Left lobe of liver (tissue), 2 donors: ENCODE data around the gene KLRC4. TPM values are rescaled to one million over a fixed set of nuclear protein-coding genes. Genes with fewer than 3 reads are reported as not detected.
A peak's percentile ranks its signal among the peaks of the same experiment; 100 is the strongest.
"Not testable (repeated sequence)": the region's sequence is repeated elsewhere in the genome, so short reads cannot be mapped to it uniquely, and the experiment has no call there.

Experiments
- ATAC-seq: fragments of 200-7000 bp; cut with Tn5 transposase; one replicate; pipeline ENCODE4 v1.9.1; 2020; ENCODE audit warnings: mild to moderate bottlenecking, moderate library complexity
- DNase-seq: peaks from one replicate; pipeline ENCODE4 v3.0.0-alpha.2; 2020; ENCODE audit warnings: low spot score
- total RNA-seq: library from RNA; stranded (reverse); gene quantifications from one replicate; pipeline ENCODE4 v1.2.1, GENCODE V29; 2021
- donor health status: DM: no; HTN: no; CAD: no; lungs with moderate emphysema.
- donor health status: DM: no; HTN: yes; CAD: no.

Gene KLRC4
- total RNA-seq, 1 donor from 2014 or later, result not detected

GRCh38 chr12:10369557-10370415 lies 39.8 kb downstream of the KLRC4 start:
- ATAC-seq (no peak), DNase-seq (no peak)

- ATAC-seq (no peak), DNase-seq (no peak)
Measured at GRCh38 chr12:10368206-10369171, 41.1 kb downstream of the KLRC4 start.

GRCh38 chr12:10367714-10368113 lies 41.8 kb downstream of the KLRC4 start:
- DNase-seq, ATAC-seq: not testable (repeated sequence)

- no peak for ATAC-seq
- no peak for DNase-seq
Measured at GRCh38 chr12:10366875-10367274, 42.7 kb downstream of the KLRC4 start.

- peak; percentile 4 for ATAC-seq
- DNase-seq, result no peak
Measured at GRCh38 chr12:10365696-10366405, 43.7 kb downstream of the KLRC4 start.

- peak; percentile 83 for ATAC-seq
- DNase-seq, result peak; percentile 75
Measured at GRCh38 chr12:10364815-10365622, 44.5 kb downstream of the KLRC4 start.

- DNase-seq, result peak; percentile 62
- peak; percentile 81 for ATAC-seq
Measured at GRCh38 chr12:10363914-10364814, 45.4 kb downstream of the KLRC4 start.

- ATAC-seq (no peak), DNase-seq (no peak)
Measured at GRCh38 chr12:10363658-10363913, 46.0 kb downstream of the KLRC4 start.

GRCh38 chr12:10362828-10363657 lies 46.5 kb downstream of the KLRC4 start:
- no peak for ATAC-seq
- no peak for DNase-seq

GRCh38 chr12:10362325-10362724 lies 47.2 kb downstream of the KLRC4 start:
- ATAC-seq (no peak), DNase-seq (no peak)

GRCh38 chr12:10361622-10362021 lies 47.9 kb downstream of the KLRC4 start:
- DNase-seq (no peak), ATAC-seq (no peak)

GRCh38 chr12:10361084-10361483 lies 48.5 kb downstream of the KLRC4 start:
- DNase-seq, result no peak
- ATAC-seq, result no peak

GRCh38 chr12:10358969-10359368 lies 50.6 kb downstream of the KLRC4 start:
- ATAC-seq (no peak), DNase-seq (no peak)

- ATAC-seq, result no peak
- no peak for DNase-seq
Measured at GRCh38 chr12:10358131-10358530, 51.4 kb downstream of the KLRC4 start.
